ENCODE data around the gene GPHN. TPM values are rescaled to one million over a fixed set of nuclear protein-coding genes. Genes with fewer than 3 reads are reported as not detected.

Gene GPHN
- total and polyA plus RNA-seq, 4 donors, result 9.1 to 57.6 (median 33.9) TPM

GRCh38 chr14:67133595-67134441 lies 625.9 kb downstream of the GPHN start:
- 79 to 86% methylated on average over 3 of the region's 3 CpGs for WGBS, 2 donors
- DNase-seq, result peak in 1 of 3 donors; percentile 2
- Histone ChIP-seq H3K27ac (ENCODE audit: low read depth in 1 of 2, low read length in 1 of 2) (no peak overlapping the region), H3K9me3 (ENCODE audit: control insufficient read depth in 4 of 4, insufficient read depth in 3 of 4, low read length in 3 of 4) (no peaks in the 10 kb centered on the region), H3K4me3 (no peak overlapping the region), H3K4me1 (ENCODE audit: control insufficient read depth in 5 of 5, insufficient read depth in 5 of 5, low read length in 5 of 5) (no peaks in the 10 kb centered on the region), H3K9ac (ENCODE audit: insufficient read depth in 1 of 2, low read length in 2 of 2) (no peak overlapping the region), H3K36me3 (ENCODE audit: control insufficient read depth in 4 of 4, insufficient read depth in 4 of 4, low read length in 4 of 4) (no peaks in the 10 kb centered on the region), H3K27me3 (ENCODE audit: control insufficient read depth in 3 of 3, insufficient read depth in 3 of 3, low read length in 2 of 3) (no peaks in the 10 kb centered on the region)
- ATAC-seq (ENCODE audit: insufficient read depth, low FRiP score), result no peak
- TF ChIP-seq CTCF (IDR thresholded peaks at IDR 0.05; ENCODE audit: control extremely low read depth, extremely low read depth), result no peak

- Histone ChIP-seq H3K4me3 (no peak overlapping the region), H3K9me3 (ENCODE audit: control insufficient read depth in 4 of 4, insufficient read depth in 3 of 4, low read length in 3 of 4) (no peaks in the 10 kb centered on the region), H3K4me1 (ENCODE audit: control insufficient read depth in 5 of 5, insufficient read depth in 5 of 5, low read length in 5 of 5) (no peaks in the 10 kb centered on the region), H3K27me3 (ENCODE audit: control insufficient read depth in 3 of 3, insufficient read depth in 3 of 3, low read length in 2 of 3) (no peaks in the 10 kb centered on the region), H3K9ac (ENCODE audit: insufficient read depth in 1 of 2, low read length in 2 of 2) (no peak overlapping the region), H3K36me3 (ENCODE audit: control insufficient read depth in 4 of 4, insufficient read depth in 4 of 4, low read length in 4 of 4) (no peaks in the 10 kb centered on the region), H3K27ac (ENCODE audit: low read depth in 1 of 2, low read length in 1 of 2) (no peak overlapping the region)
- ATAC-seq (ENCODE audit: insufficient read depth, low FRiP score) (no peak), DNase-seq (peak in 2 of 3 donors; percentile 11 to 13)
- TF ChIP-seq CTCF (IDR thresholded peaks at IDR 0.05; ENCODE audit: control extremely low read depth, extremely low read depth), result no peak
Observed at GRCh38 chr14:67137744-67138371, 629.9 kb downstream of the GPHN start.

GRCh38 chr14:67140556-67140955 lies 632.6 kb downstream of the GPHN start:
- no peak overlapping the region for H3K4me3 ChIP-seq
- H3K9ac ChIP-seq (ENCODE audit: insufficient read depth in 1 of 2, low read length in 2 of 2), result no peak overlapping the region
- H3K27me3 ChIP-seq (ENCODE audit: control insufficient read depth in 3 of 3, insufficient read depth in 3 of 3, low read length in 2 of 3), result no peaks in the 10 kb centered on the region
- no peaks in the 10 kb centered on the region for H3K4me1 ChIP-seq (ENCODE audit: control insufficient read depth in 5 of 5, insufficient read depth in 5 of 5, low read length in 5 of 5)
- H3K9me3 ChIP-seq (ENCODE audit: control insufficient read depth in 4 of 4, insufficient read depth in 3 of 4, low read length in 3 of 4), result no peaks in the 10 kb centered on the region
- H3K36me3 ChIP-seq (ENCODE audit: control insufficient read depth in 4 of 4, insufficient read depth in 4 of 4, low read length in 4 of 4), result peaks cover 0 to 1% (median 0%) of the 10 kb centered on the region in 4 donors
- DNase-seq (no peak), ATAC-seq (ENCODE audit: insufficient read depth, low FRiP score) (no peak)
- no peak for TF ChIP-seq CTCF (IDR thresholded peaks at IDR 0.05; ENCODE audit: control extremely low read depth, extremely low read depth)
- WGBS, 2 donors, result 84 to 95% methylated on average over 2 of the region's 2 CpGs
- H3K27ac ChIP-seq (ENCODE audit: low read depth in 1 of 2, low read length in 1 of 2), result no peak overlapping the region

All from lung (tissue), 12 donors.